Ureter (tissue), 1 donor: ENCODE measurements around the gene PDIK1L. TPM values are rescaled to one million over a fixed set of nuclear protein-coding genes. Genes with fewer than 3 reads are reported as not detected.

Experiments
- DNase-seq: peaks from one replicate; pipeline ENCODE4 v3.0.0-alpha.2; 2020; ENCODE audit warnings: low spot score
- total RNA-seq: library from RNA; stranded (reverse); gene quantifications from one replicate; pipeline ENCODE4 v1.2.4, GENCODE V29; 2023
- donor health status: DM: yes; HTN: yes; CAD: no.

PDIK1L gene
- total RNA-seq: 21.8 TPM

- peak; percentile 96 for DNase-seq
Measured at GRCh38 chr1:26111530-26112406, at the start of gene PDIK1L. TSS of gene PDIK1L (plus strand) at chr1:26111824. CDS start at chr1:26114309, 2,485 bp downstream.

- DNase-seq: no peak
Measured at GRCh38 chr1:26064553-26064952, 47.1 kb upstream of the PDIK1L start.

- DNase-seq: no peak
Measured at GRCh38 chr1:26066160-26066559, 45.5 kb upstream of the PDIK1L start.

GRCh38 chr1:26066857-26067256, 44.8 kb upstream of the PDIK1L start:
- DNase-seq: no peak

GRCh38 chr1:26067432-26067911, 44.2 kb upstream of the PDIK1L start, which contains the start of gene TRIM63:
TSS of gene TRIM63 (minus strand) at chr1:26067630. CDS start at chr1:26067494, 136 bp downstream.
- no peak for DNase-seq

- no peak for DNase-seq
Measured at GRCh38 chr1:26069941-26070295, 41.7 kb upstream of the PDIK1L start.

- no peak for DNase-seq
Measured at GRCh38 chr1:26070296-26070962, 41.2 kb upstream of the PDIK1L start.

GRCh38 chr1:26070963-26071342, 40.7 kb upstream of the PDIK1L start:
- no peak for DNase-seq

- no peak for DNase-seq
Measured at GRCh38 chr1:26072305-26072704, 39.3 kb upstream of the PDIK1L start.

- no peak for DNase-seq
Measured at GRCh38 chr1:26075421-26076144, 36.0 kb upstream of the PDIK1L start.

GRCh38 chr1:26077524-26077923, 34.1 kb upstream of the PDIK1L start:
- DNase-seq: no peak

- no peak for DNase-seq
Measured at GRCh38 chr1:26078286-26079177, 33.1 kb upstream of the PDIK1L start.

- DNase-seq: no peak
Measured at GRCh38 chr1:26079178-26079563, 32.5 kb upstream of the PDIK1L start.

- DNase-seq: no peak
Measured at GRCh38 chr1:26079960-26080814, 31.4 kb upstream of the PDIK1L start.

- no peak for DNase-seq
Measured at GRCh38 chr1:26081267-26082019, 30.2 kb upstream of the PDIK1L start.

GRCh38 chr1:26082020-26082350, 29.6 kb upstream of the PDIK1L start:
- no peak for DNase-seq

GRCh38 chr1:26083208-26083607, 28.4 kb upstream of the PDIK1L start:
- no peak for DNase-seq

- no peak for DNase-seq
Measured at GRCh38 chr1:26084091-26084561, 27.5 kb upstream of the PDIK1L start.

- DNase-seq: no peak
Measured at GRCh38 chr1:26084844-26085243, 26.8 kb upstream of the PDIK1L start.

- no peak for DNase-seq
Measured at GRCh38 chr1:26089125-26089524, 22.5 kb upstream of the PDIK1L start.
